Gastrocnemius medialis (tissue), 4 donors: Measurements from ENCODE around the gene TBR1.

Experiments
- POLR2A ChIP-seq, 2 donors: fragments of 450-650 bp; IDR thresholded peaks; one replicate each; pipeline ENCODE4 v1.6.1; 2017; ENCODE audit warnings: antibody characterized with exemption in 2 of 2, mild to moderate bottlenecking in 2 of 2, moderate library complexity in 2 of 2
- TF ChIP-seq, protein P1 (sequence below), 5 experiments: fragments of 450-650 bp in 3 of 5; fragments of 200-600 bp in 2 of 5; sonication (generic) in 2 of 5; IDR thresholded peaks in 4 of 5; conservative IDR thresholded peaks in 1 of 5; 1 replicate in 4 of 5; 2 replicates in 1 of 5; pipeline ENCODE4 v1.5.1; 2016 to 2019; ENCODE audit warnings: antibody characterized with exemption in 5 of 5, mild to moderate bottlenecking in 3 of 5, moderate library complexity in 3 of 5

DNA sequence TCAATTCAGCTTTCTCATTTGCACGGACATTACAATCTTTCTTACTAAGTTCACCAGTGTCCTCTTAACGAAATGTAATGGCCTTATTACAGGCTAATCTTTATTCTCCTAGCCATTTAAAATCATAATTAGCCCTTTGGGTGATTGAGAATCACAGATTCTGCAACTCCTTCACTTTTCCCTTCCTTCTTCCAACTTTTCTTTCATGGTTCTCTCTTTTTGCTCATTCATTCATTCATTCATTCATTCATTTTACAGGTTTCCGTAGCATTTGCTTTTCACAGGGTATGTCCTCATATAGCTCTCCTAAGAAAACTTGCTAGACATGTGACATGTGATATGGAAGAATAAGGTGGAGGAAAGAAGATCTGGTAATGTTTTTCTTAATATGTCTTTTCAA lies 16.0 kb downstream of the TBR1 start:
- TF ChIP-seq, protein P1, sequence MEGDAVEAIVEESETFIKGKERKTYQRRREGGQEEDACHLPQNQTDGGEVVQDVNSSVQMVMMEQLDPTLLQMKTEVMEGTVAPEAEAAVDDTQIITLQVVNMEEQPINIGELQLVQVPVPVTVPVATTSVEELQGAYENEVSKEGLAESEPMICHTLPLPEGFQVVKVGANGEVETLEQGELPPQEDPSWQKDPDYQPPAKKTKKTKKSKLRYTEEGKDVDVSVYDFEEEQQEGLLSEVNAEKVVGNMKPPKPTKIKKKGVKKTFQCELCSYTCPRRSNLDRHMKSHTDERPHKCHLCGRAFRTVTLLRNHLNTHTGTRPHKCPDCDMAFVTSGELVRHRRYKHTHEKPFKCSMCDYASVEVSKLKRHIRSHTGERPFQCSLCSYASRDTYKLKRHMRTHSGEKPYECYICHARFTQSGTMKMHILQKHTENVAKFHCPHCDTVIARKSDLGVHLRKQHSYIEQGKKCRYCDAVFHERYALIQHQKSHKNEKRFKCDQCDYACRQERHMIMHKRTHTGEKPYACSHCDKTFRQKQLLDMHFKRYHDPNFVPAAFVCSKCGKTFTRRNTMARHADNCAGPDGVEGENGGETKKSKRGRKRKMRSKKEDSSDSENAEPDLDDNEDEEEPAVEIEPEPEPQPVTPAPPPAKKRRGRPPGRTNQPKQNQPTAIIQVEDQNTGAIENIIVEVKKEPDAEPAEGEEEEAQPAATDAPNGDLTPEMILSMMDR (IDR thresholded peaks at IDR 0.05 in 4 of 5, conservative IDR thresholded peaks at IDR 0.05 in 1 of 5) = no peak
- TF ChIP-seq POLR2A (IDR thresholded peaks at IDR 0.05) = no peak
